Spinal cord (tissue), 10 donors: Measurements from ENCODE around the gene METTL26. TPM values are rescaled to one million over a fixed set of nuclear protein-coding genes. Genes with fewer than 3 reads are reported as not detected.

Experiments used
- DNase-seq, 6 donors: peaks; one replicate each; pipeline versions ENCODE4 v3.0.0 to v3.0.0-alpha.2; 2013 to 2015; ENCODE audit warnings: low spot score in 6 of 6, low read depth in 4 of 6
- H3K27ac ChIP-seq: one replicate; pipeline ENCODE4 v1.5.1; 2013; ENCODE audit warnings: low read depth, low read length, control low read depth
- H3K27me3 ChIP-seq: one replicate; pipeline ENCODE4 v1.6.1; 2013; ENCODE audit warnings: low read length; ENCODE audit not compliant: control insufficient read depth, insufficient read depth
- H3K36me3 ChIP-seq: one replicate; pipeline ENCODE4 v1.6.1; 2013; ENCODE audit warnings: low read length; ENCODE audit not compliant: control insufficient read depth, insufficient read depth
- H3K4me1 ChIP-seq: one replicate; pipeline ENCODE4 v1.6.1; 2013; ENCODE audit warnings: low read length; ENCODE audit not compliant: control insufficient read depth, insufficient read depth
- H3K4me3 ChIP-seq: one replicate; pipeline ENCODE4 v1.5.1; 2013; ENCODE audit warnings: low read depth, low read length, control low read depth
- H3K9me3 ChIP-seq: one replicate; pipeline ENCODE4 v1.6.1; 2013; ENCODE audit warnings: low read length; ENCODE audit not compliant: control insufficient read depth, insufficient read depth
- WGBS: methylation state at CpG from one replicate; pipeline ENCODE4 v1.1.5; 2013; ENCODE audit warnings: missing lambda C conversion rate; ENCODE audit not compliant: insufficient coverage; 5-methylcytosine and 5-hydroxymethylcytosine counted together
- polyA plus RNA-seq, 2 donors: library from polyadenylated mRNA; unstranded; fragments of 120-200 nt; gene quantifications; one replicate each; pipeline ENCODE4 v1.2.1, GENCODE V29; 2013; ENCODE audit not compliant: insufficient read length in 2 of 2
- total RNA-seq, 2 donors: library from RNA; depleted of rRNA in 1 of 2; stranded (reverse); fragments of 120-200 nt in 1 of 2; fragments of >200 nt in 1 of 2; gene quantifications; one replicate each; pipeline versions ENCODE4 v1.2.3 to v1.2.4, GENCODE V29; 2013 to 2014
- donor health status: healthy.

The METTL26 gene
- total and polyA plus RNA-seq, 4 donors: 26.8 to 124 (median 96.3) TPM

DNA sequence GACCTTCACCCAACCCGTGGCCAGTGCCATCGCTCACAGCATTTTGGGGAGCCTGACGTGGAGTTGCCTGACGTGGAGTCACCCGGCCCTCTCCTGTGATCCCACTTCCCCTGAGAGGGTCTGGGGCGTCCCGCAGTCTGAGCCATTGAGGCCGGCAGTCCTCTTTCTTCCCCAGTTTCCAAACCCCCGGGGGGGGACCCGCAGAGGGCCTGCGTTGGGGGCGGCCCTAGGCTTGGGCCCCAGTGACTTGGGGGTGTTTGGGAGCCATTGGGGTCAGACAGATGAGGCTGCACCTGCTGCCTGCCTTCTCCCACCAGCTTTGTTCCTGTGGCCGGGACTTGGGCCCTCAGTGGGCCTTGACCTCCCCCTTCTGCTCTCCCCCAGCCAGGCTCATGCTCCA, 33.6 kb upstream of the METTL26 start:
- no peak for DNase-seq
- Histone ChIP-seq H3K27ac (no peak overlapping the region), H3K9me3 (no peaks in the 10 kb centered on the region), H3K4me3 (no peak overlapping the region), H3K36me3 (peaks cover 91% of the 10 kb centered on the region), H3K4me1 (peaks cover 22% of the 10 kb centered on the region), H3K27me3 (no peaks in the 10 kb centered on the region)
- WGBS: 94% methylated on average over 13 of the region's 13 CpGs

DNA sequence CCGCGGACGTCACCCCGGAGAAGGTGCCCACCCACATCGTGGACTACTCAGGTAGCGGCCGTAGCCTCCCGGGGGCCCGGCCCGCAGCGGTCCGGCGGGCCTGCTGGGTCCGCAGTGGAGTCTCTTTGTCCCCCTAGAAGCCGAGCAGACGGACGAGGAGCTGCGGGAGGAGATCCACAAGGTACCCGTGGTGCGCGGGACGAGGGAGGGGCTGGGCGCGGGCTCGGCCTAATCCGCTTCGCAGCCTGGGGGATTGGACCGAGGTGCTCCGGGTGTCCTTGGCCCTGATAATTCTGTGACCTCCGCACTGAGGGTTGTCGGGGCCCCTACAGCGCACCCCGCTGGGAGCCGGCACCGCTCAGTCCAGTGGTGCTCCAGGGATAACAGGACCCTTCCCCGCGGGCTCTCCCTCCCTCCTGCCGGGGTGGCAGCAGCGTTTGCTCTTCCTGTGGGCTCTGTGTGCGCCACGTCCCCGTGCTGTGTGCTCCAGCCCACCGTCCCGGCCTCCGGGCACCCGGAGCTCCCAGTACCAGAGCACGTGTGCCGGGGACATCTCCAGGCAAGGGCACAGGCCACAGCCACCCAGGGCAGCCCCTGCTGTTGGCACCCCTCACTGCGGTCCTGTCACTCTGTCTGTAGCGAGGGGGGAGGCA, 32.5 kb upstream of the METTL26 start:
- Histone ChIP-seq H3K4me3 (peak overlapping the region; percentile 66), H3K27me3 (no peaks in the 10 kb centered on the region), H3K4me1 (peaks cover 21% of the 10 kb centered on the region), H3K36me3 (peaks cover 89% of the 10 kb centered on the region), H3K27ac (no peak overlapping the region), H3K9me3 (no peaks in the 10 kb centered on the region)
- 15% methylated on average over 50 of the region's 50 CpGs for WGBS
- no peak for DNase-seq

DNA sequence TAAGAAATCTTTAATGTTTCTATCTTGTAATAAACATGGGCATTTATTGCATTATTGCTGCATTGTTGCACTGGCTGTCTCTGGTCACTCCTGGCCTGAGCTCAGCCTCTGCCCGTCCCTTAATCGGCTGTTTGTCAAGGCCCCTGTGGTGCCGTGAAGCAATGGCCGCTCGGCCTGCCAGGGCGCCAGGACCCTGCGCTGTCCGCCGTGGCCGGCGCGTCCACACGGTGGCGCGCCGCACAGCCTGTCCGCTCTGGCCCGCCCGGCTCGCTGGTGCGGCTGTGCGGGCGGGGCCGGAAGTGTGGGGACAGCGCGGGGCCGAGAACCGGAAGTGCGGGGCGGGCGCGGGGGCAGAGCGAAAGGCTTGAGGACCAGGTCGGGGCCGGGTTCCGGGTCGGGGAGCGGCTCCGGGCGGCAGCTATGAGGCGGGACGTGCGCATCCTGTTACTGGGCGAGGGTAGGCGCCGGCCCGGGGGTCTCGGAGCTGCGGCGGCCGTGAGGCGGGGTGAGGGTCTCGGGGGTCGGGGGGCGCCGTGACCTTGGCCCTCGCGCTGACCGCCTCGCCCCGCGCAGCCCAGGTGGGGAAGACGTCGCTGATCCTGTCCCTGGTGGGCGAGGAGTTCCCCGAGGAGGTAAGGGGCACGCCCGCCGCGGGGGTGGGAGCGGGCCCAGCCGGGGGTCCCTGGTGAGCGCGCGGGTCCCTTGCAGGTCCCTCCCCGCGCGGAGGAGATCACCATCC, 31.8 kb upstream of the METTL26 start, which contains the start of gene RHOT2:
RHOT2 (plus strand) TSS at position 353 of the 739 bp plus-strand sequence; CDS start at position 421, 68 bp downstream.
- peak within 1 kb of the TSS; percentile 33 for H3K27ac ChIP-seq
- peak within 1 kb of the TSS; percentile 66 for H3K4me3 ChIP-seq
- 0% methylated on average over 78 of the region's 78 CpGs for WGBS
- no peaks in the 10 kb centered on the region for H3K27me3 ChIP-seq
- H3K36me3 ChIP-seq: peaks cover 85% of the 10 kb centered on the region
- no peaks in the 10 kb centered on the region for H3K9me3 ChIP-seq
- peak; percentile 63 to 97 (median 86) for DNase-seq
- peaks cover 21% of the 10 kb centered on the region for H3K4me1 ChIP-seq

DNA sequence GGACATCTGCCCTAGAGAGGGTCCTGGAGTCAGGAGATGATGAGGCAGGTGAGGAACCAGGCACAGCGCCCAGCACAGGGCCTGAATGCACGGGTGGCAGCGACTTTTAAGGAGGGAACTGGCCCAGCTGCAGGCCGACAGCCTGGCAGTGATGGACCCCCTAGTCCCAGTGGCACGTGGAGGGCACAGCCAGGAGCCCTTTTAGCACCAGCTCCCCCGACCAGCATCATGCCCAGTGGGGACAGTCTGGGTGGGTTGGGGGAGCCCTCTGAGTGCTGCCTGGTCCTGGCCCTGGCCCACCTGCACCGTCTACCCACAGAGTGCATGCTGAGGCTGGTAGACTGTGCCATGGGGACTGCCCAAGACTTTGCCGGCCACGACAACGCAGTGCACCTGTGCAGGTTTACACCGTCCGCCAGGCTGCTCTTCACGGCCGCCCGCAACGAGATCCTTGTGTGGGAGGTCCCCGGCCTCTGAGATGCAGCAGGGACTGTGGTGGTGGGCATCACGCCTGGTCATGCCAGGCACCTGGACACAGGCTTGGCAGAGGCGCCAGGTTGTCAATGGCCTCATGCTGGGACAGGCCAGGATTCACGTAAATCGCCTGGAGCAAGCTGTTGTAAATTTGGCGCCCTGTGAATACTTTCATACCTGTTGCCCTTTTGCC, 31.1 kb upstream of the METTL26 start:
- DNase-seq: no peak
- no peaks in the 10 kb centered on the region for H3K9me3 ChIP-seq
- H3K27ac ChIP-seq: peak overlapping the region; percentile 33
- H3K4me1 ChIP-seq: peaks cover 21% of the 10 kb centered on the region
- peaks cover 85% of the 10 kb centered on the region for H3K36me3 ChIP-seq
- H3K4me3 ChIP-seq: no peak overlapping the region
- no peaks in the 10 kb centered on the region for H3K27me3 ChIP-seq
- WGBS: 76% methylated on average over 17 of the region's 22 CpGs

DNA sequence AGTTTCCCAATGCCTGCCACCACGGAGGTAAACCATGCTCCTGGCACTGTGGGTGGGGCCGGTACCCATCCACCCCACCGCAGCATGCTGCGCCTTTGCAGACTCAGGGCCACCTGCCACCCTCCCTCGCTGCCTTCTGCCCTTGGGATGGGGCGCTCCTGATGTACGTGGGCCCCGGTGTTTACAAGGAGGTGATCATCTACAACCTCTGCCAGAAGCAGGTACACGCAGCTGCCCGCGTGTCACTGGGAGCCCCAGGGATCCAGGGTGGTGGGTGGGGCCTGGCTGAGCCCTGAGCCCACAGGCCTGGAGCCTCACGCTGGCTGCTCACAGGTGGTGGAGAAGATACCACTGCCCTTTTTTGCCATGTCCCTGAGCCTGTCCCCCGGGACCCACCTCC, 30.5 kb upstream of the METTL26 start:
- WGBS: 94% methylated on average over 10 of the region's 13 CpGs
- no peaks in the 10 kb centered on the region for H3K27me3 ChIP-seq
- H3K4me1 ChIP-seq: peaks cover 21% of the 10 kb centered on the region
- no peaks in the 10 kb centered on the region for H3K9me3 ChIP-seq
- no peak overlapping the region for H3K4me3 ChIP-seq
- peaks cover 85% of the 10 kb centered on the region for H3K36me3 ChIP-seq
- no peak overlapping the region for H3K27ac ChIP-seq
- no peak for DNase-seq

DNA sequence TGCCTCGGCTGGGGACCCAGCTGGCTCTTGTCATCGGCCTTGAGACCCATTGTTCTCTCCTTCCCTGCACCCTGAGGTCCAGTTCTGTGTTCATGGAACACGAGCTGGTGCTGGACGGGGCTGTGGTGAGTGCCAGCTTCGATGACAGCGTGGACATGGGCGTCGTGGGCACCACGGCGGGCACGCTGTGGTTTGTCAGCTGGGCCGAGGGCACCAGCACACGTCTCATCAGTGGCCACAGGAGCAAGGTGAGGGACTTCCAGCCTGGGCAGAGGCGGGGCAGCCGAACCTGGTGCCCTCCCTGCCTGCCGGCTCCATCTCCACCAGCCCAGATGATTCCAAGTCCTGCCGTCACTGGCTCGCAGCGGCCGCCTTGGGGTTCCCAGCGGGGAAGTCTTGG, 26.5 kb upstream of the METTL26 start:
- DNase-seq: no peak
- 96% methylated on average over 21 of the region's 21 CpGs for WGBS
- H3K4me1 ChIP-seq: peaks cover 21% of the 10 kb centered on the region
- peaks cover 88% of the 10 kb centered on the region for H3K36me3 ChIP-seq
- H3K4me3 ChIP-seq: no peak overlapping the region
- no peak overlapping the region for H3K27ac ChIP-seq
- no peaks in the 10 kb centered on the region for H3K9me3 ChIP-seq
- no peaks in the 10 kb centered on the region for H3K27me3 ChIP-seq

DNA sequence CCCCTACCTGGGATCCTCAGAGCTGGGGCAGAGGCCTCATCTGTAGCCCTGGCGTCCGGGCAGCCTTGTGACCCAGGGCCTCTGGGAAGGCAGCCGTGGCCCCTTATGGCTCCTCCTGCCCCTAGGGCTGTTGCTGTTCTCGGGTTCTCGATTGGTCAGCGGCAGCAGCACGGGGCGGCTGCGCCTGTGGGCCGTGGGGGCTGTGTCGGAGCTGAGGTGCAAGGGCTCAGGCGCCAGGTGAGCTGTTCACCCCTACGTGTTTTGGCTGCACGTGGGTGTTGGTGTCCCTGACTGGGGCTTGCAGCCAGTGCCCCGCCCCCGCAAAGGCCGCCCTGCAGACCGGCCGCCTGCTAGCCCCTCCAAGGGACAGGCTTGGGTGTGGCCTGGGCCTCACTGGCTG, 26.0 kb upstream of the METTL26 start:
- no peak overlapping the region for H3K27ac ChIP-seq
- peaks cover 16% of the 10 kb centered on the region for H3K4me1 ChIP-seq
- no peak overlapping the region for H3K4me3 ChIP-seq
- peaks cover 88% of the 10 kb centered on the region for H3K36me3 ChIP-seq
- no peaks in the 10 kb centered on the region for H3K27me3 ChIP-seq
- no peak for DNase-seq
- no peaks in the 10 kb centered on the region for H3K9me3 ChIP-seq
- WGBS: 96% methylated on average over 19 of the region's 19 CpGs

DNA sequence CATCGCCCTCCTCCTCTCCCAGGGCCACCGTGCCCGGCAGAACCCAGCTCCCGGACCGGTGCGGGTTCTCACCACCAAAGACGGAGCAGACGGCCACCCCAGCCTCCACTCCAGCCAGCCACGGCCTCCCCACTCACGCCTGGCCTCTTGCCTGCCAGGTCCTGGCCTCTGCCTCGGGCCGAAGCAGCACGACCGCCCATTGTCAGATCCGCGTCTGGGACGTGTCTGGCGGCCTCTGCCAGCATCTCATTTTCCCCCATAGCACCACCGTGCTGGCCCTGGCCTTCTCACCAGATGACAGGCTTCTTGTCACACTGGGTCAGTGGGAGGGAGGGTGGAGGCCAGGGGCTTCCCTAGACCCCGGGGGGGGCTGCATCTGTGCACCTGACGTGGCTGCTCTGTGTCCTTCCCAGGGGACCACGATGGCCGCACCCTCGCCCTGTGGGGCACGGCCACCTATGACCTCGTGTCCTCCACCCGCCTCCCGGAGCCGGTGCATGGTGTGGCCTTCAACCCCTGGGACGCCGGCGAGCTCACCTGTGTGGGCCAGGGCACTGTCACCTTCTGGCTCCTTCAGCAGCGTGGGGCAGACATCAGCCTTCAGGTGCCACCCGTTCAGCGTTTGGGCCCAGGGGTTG, 25.2 kb upstream of the METTL26 start:
- no peak overlapping the region for H3K27ac ChIP-seq
- no peak overlapping the region for H3K4me3 ChIP-seq

DNA sequence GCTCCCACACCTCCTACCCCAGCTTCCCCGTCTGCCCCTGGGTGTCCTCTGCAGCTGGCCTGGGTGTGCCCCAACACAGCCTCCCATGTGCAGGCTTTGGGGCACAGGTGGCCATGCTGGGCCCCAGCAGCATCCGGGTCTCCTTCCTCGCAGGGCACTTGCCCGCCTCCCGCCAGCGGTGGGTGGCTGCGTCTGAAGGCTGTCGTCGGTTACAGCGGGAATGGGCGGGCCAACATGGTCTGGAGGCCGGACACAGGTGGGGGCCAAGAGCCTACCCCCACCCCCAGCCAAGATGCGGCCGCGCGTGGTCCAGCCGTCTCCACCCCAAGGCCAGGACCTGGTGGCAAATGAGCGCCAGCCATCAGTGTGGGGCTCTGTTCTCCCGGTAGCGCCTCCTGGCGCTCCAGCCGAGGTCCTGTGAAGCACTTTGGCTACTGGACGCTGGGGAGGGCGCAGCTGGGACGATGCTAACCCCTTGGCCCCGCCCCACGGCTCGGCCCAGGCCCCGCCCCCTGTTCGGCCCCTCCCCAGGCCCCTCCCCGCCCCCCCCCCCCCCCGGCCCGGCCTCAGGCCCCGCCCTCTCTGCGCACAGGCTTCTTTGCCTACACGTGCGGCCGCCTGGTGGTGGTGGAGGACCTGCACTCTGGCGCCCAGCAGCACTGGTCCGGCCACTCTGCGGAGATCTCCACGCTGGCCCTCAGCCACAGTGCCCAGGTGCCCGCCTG, 24.5 kb upstream of the METTL26 start:
- DNase-seq: peak in 2 of 6 donors; percentile 76 to 77
- Histone ChIP-seq H3K4me3 (no peak overlapping the region), H3K9me3 (no peaks in the 10 kb centered on the region), H3K36me3 (peaks cover 88% of the 10 kb centered on the region), H3K27ac (peak overlapping the region; percentile 45), H3K27me3 (no peaks in the 10 kb centered on the region), H3K4me1 (peaks cover 15% of the 10 kb centered on the region)
- 20% methylated on average over 26 of the region's 43 CpGs for WGBS

More for the DNA sequence above, 25.2 kb upstream of the METTL26 start:
- no peaks in the 10 kb centered on the region for H3K27me3 ChIP-seq
- H3K9me3 ChIP-seq: no peaks in the 10 kb centered on the region
- H3K36me3 ChIP-seq: peaks cover 88% of the 10 kb centered on the region
- DNase-seq: no peak
- WGBS: 73% methylated on average over 24 of the region's 35 CpGs
- peaks cover 15% of the 10 kb centered on the region for H3K4me1 ChIP-seq
